ENCODE measurements around the gene ENGASE.

The ENGASE gene

GRCh38 chr17:79117905-79118487, 43.4 kb downstream of the ENGASE start:
- no peak for DNase-seq

DNA sequence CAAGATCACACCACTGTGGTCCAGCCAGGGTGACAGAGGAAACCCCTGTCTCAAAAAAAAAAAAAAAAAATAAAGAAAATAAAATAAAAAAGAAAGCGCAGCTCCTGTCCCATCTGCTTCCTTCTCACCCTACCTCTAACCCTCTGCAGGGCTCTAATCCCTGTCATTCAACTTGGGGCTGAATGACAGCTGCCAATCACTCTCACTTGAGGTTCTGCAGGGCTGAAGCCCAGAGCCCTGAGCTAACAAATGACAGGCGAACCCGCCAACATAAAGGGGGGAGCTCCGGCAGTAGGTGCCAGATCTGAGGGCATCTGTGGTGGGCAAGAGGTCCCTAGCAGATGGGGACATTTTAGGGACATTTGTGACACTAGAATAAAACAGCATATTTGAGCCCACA, 44.3 kb downstream of the ENGASE start:
- no peak for DNase-seq

DNA sequence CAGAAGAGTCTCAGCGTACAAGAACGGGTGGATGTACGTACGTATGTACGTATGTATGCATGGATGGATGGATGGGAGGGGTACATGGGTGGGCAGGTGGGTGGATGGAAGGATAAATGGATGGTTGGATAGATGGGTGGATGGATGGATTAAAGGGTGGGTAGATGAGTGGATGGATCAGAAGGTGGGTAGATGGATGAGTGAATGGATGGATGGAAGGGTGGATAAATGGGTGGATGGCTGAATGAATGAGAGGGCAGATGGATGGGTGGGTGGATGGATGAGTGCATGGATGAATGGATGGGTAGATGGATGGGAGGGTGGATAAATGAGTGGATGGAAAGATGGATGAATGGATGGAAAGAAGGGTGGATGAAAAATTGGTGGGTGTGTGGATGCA, 45.6 kb downstream of the ENGASE start:
- DNase-seq: no peak

DNA sequence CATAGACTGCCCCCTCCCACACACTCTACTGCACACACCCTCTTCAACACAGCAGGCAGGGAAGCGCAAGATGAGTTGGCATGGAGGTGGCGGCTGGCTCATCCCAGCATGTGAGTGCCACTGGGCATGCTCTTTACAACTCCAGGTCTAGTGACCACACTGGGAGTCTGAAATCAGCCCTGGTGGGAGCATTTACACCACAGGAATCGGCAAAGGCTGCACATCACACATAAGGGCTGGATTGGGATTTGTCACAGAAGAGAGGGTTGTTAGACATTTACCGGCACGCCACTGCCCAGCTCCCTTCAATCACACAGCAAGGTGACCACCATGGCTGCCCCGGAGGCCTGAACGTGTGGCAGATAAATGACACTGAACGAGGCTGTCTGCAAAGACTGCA, 49.4 kb downstream of the ENGASE start:
- DNase-seq: no peak

GRCh38 chr17:79124513-79125209, 50.0 kb downstream of the ENGASE start:
- DNase-seq: no peak

GRCh38 chr17:79125503-79125902, 50.9 kb downstream of the ENGASE start:
- DNase-seq: no peak

GRCh38 chr17:79126139-79126538, 51.5 kb downstream of the ENGASE start:
- no peak for DNase-seq

GRCh38 chr17:79127534-79128135, 53.0 kb downstream of the ENGASE start:
- no peak for DNase-seq

GRCh38 chr17:79129523-79129922, 54.9 kb downstream of the ENGASE start:
- DNase-seq: no peak

DNA sequence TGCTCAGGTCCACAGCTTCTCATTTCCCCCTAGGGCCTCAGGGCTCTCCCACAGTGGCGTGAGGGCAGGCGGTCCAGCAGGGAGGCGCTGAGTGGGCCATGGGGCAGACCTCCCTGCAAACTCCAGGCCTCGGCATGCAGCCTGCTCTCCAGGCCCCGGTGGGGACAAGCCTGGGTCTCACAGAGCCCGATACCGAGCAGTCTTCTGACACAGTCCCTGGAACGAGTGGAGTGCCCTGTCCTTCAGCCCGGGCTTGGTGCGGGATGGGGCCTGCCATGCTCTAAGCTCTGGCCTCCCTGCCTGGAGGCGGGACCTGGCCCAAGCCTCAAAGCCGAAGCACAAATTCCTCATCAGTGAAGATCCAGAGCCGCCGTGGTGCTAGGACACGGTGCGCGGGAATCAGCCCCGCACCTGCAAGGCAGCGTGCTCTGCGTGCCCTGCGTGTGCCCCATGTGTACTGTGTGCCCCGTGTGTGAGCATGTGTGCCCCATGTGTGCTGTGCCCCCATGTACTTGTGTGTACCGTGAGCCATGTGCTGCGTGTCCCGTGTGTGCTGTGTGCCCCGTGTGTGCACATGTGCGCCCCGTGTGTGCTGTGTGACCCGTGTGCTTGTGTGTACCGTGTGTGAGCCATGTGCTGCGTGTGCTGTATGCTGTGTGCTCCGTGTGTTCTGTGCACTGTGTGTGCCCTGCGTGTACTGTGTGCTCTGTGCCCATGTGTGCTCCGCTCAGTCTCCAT, 56.1 kb downstream of the ENGASE start:
- no peak for DNase-seq

DNA sequence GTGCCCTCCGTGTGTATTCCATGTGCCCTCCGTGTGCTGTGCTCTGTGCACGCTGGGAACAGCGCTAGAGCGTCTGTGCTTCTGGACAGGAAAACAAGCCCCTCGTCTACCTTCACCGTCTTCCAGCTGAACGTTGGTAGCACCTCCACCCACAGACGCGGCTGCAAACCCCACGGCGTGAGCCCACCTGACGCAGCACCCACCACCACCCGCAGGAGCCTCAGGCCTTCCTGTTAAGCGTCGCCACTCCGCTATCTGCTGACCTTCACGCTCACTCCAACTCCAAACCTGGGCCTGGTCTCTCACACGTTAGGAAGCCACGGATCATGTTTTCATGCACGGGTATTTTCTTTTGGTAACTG, 56.6 kb downstream of the ENGASE start:
- no peak for DNase-seq

GRCh38 chr17:79131701-79132100, 57.1 kb downstream of the ENGASE start:
- no peak for DNase-seq

DNA sequence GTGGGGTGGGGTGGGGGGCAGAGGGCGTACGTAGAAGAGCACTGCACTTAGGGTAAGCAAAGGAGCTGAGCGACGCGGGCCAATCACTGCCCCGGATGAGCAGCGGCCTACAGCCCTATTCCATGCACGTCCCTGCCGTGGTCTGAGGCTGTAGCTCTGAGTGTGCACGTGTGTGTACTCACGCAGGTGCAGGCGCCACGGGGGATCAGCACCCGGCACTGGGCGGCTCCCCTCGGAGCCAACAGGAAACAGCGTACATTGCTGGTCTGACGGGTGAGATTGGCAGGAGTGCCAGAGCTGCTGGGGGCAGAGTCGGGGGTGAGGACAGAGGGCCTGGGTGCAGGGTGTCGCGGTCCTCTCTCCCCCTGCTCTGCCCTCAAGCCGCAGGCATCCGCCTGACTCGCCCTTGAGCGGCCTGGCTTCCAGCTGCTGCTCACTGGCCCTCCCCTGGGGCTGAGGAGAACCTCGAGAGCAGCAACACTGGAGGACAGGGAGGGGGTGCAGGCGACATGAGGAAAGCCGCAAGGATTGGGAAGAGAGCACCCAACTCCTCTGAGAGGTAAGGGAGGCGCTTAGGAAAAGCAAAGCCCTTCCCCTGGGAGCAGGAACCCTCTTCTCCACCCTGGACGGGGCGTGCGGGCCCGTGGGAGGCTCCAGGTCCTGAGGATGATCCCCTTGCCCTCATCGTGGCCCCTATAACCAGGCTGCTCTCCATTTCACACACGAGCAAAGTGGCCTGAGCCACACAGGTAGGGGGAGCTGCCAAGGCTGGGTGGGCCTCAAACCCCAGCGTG, 57.8 kb downstream of the ENGASE start:
- DNase-seq: no peak

GRCh38 chr17:79133214-79133613, 58.6 kb downstream of the ENGASE start:
- no peak for DNase-seq

DNA sequence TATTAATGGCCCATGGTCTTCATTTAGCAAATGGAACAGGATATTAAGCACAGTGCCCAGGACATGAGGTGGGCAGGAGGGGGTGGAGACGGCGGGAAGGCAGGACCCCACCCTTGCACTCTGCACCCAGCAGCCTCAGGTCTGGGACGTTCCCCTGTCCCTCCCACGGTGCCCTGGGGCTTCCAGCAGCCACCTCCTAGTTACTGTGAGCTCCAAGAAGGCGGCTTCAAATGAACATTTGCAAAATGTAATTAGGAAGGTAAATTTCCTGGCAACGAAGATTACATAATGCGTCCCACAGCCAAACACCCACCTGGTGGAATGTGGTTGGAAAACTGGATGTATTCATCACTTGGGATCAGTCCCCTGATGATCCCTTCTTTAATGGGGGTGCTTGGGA, 59.4 kb downstream of the ENGASE start:
- DNase-seq: no peak

GRCh38 chr17:79135011-79135410, 60.4 kb downstream of the ENGASE start:
- DNase-seq: no peak

GRCh38 chr17:79135628-79136405, 61.2 kb downstream of the ENGASE start:
- DNase-seq: no peak

Measured in NK-92 treated with Interleukin-12 subunit alpha and Interleukin-12 subunit beta, amount 100 ng/mL, for 24 hours (cell line).